Neuron (in vitro differentiated cells): ENCODE results near the gene IMPACT.

ENCODE experiments used
- H2AFZ ChIP-seq: one replicate; pipeline ENCODE4 v1.6.1; 2013; ENCODE audit warnings: low read depth, mild to moderate bottlenecking, inconsistent platforms, low read length, moderate library complexity
- H3K27me3 ChIP-seq: one replicate; pipeline ENCODE4 v1.6.1; 2013; ENCODE audit warnings: low read length; ENCODE audit not compliant: insufficient read depth
- H3K36me3 ChIP-seq: one replicate; pipeline ENCODE4 v1.6.1; 2013; ENCODE audit warnings: low read length; ENCODE audit not compliant: insufficient read depth
- H3K4me1 ChIP-seq: one replicate; pipeline ENCODE4 v1.6.1; 2013; ENCODE audit warnings: low read length; ENCODE audit not compliant: insufficient read depth
- H3K4me3 ChIP-seq: 2 replicates; pipeline ENCODE4 v1.5.1; 2013; ENCODE audit warnings: mild to moderate bottlenecking, low read length, moderate library complexity
- H3K9me3 ChIP-seq: one replicate; pipeline ENCODE4 v1.6.1; 2013; ENCODE audit warnings: low read length

Gene IMPACT

DNA sequence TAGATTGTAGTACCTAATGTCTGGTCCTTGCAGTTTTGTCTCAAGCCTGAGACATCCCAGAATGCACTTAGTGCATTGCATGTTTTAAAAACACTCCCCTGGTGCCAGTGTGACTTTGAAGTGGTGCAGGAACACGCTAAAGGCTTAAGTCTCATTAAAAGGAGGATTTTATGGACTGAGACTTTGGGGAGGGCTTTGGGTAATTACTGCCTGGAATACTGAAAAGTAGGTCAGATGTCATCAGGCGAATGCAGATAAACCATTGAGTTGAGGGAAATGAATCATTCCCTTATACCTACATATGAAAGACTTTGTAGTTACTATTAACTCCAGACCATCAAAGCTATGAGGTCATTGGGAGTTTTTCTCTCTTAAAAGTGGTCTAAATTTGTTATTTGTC, 25.9 kb upstream of the IMPACT start:
- Histone ChIP-seq H3K27me3 (no peaks in the 10 kb centered on the region), H3K4me1 (peaks cover 26% of the 10 kb centered on the region)

DNA sequence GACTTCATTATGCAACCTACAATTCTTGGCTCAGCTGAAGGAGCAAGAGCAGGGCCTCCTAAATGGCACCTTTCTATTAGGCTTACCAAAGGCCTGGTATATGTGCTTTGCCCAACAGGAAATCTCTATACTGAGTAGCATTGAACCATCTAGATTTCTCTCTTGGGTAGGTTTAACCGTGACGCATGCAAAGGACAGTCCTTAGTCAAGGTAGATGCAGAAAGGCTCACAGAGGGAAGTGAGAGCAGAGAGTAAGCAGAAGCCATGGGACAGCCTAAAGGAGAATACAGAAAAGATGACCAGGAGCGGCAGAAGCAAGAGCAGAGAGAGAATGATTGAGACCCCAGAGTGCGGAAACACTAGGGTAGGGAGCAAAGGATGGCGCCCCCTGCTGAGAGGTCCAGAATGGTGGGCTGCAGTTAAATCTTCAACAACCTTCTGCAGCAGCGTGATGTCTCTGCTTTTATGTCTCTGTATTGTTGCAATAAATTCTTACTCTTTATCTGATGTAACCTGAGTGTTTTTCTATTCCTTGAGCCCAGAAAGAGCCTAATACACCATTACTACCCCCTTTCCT, 24.2 kb upstream of the IMPACT start:
- Histone ChIP-seq H2AFZ (no peak overlapping the region), H3K4me1 (peaks cover 17% of the 10 kb centered on the region), H3K27me3 (no peaks in the 10 kb centered on the region), H3K36me3 (no peaks in the 10 kb centered on the region), H3K4me3 (no peak overlapping the region), H3K9me3 (no peaks in the 10 kb centered on the region)

More for the DNA sequence above, 25.9 kb upstream of the IMPACT start:
- no peak overlapping the region for H3K4me3 ChIP-seq
- H2AFZ ChIP-seq = no peak overlapping the region
- H3K9me3 ChIP-seq = no peaks in the 10 kb centered on the region
- H3K36me3 ChIP-seq = no peaks in the 10 kb centered on the region

DNA sequence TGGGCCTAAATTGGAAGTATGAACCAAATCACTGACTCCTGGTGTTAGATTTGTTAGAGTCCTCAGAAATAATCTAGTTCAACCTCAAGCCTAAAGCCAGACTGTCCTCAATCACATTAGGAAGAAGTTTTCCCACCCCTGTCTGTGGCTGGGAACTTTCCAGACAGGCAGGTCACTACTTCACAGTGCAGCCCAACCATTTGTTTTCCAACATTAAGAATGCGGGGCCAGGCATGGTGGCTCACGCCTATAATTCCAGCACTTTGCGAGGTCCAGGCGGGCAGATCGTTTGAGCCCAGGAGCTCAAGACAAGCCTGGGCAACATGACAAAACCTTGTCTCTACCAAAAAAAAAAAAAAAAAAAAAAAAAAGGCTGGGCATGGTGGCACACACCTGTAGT, 23.4 kb upstream of the IMPACT start:
- Histone ChIP-seq H3K9me3 (no peaks in the 10 kb centered on the region), H3K4me3 (no peak overlapping the region), H3K27me3 (no peaks in the 10 kb centered on the region), H3K36me3 (no peaks in the 10 kb centered on the region), H3K4me1 (peaks cover 16% of the 10 kb centered on the region), H2AFZ (no peak overlapping the region)

DNA sequence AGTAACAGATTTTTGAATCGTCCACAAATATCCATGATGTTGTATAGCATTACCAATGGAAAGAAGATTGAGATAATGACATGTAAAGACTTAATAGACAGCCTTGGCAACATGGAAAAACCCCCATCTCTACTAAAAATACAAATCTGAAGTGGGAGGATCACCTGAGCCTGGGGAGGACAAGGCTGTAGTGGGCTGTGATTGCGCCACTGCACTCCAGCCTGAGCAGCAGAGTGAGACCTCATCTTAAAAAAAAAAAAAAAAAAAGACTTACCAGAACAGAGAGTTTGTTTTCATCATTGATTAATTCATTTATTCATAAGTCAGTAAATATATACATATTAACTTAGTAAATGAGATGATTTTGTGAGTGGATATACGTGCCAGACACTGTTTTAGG, 21.9 kb upstream of the IMPACT start:
- Histone ChIP-seq H3K27me3 (no peaks in the 10 kb centered on the region), H3K4me1 (peaks cover 8% of the 10 kb centered on the region), H3K36me3 (no peaks in the 10 kb centered on the region), H3K4me3 (no peak overlapping the region), H2AFZ (no peak overlapping the region), H3K9me3 (no peaks in the 10 kb centered on the region)

DNA sequence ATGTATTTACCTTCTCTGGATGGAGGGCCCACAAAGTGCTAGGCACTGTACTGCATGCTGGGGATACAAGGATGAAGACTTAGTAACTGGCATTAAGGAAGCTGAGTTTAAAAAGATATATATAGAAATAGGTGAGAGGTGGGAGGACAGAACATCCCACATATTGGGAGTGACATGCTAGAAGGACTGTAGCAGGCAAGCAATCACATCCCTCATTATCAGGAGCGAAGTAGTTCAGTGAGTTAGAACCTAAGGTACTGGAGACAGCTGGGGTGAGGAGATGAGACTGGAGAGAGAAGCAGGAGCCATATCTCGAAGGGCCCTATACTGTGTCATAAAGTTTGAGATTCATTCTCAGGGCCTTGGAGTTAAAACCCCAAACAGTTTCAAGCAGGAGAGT, 18.0 kb upstream of the IMPACT start:
- Histone ChIP-seq H3K27me3 (no peaks in the 10 kb centered on the region), H3K4me3 (no peak overlapping the region), H2AFZ (no peak overlapping the region), H3K36me3 (no peaks in the 10 kb centered on the region), H3K4me1 (no peaks in the 10 kb centered on the region), H3K9me3 (no peaks in the 10 kb centered on the region)

DNA sequence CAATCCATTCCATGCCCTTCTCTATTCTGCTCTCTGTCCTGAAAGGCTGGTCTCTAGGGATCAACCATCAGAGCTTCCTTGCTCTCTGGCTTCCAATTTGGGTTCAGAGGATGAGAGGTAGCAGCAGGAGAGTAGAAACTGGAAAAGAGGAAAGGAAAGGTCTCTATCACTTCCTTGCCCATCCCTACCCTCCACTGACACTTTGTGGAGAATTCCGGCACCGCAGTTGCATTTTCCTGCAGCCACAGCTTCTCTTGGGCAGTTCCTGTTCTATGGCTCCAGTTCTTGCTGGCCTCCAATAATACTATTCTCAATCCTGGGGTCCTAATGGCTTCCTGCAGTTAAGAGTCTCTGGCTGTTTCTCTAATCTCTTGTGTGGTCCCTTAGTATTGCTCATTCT, 13.3 kb upstream of the IMPACT start:
- H3K27me3 ChIP-seq = no peaks in the 10 kb centered on the region
- no peaks in the 10 kb centered on the region for H3K9me3 ChIP-seq
- peaks cover 3% of the 10 kb centered on the region for H3K4me1 ChIP-seq
- H2AFZ ChIP-seq = no peak overlapping the region
- no peaks in the 10 kb centered on the region for H3K36me3 ChIP-seq
- H3K4me3 ChIP-seq = no peak overlapping the region

DNA sequence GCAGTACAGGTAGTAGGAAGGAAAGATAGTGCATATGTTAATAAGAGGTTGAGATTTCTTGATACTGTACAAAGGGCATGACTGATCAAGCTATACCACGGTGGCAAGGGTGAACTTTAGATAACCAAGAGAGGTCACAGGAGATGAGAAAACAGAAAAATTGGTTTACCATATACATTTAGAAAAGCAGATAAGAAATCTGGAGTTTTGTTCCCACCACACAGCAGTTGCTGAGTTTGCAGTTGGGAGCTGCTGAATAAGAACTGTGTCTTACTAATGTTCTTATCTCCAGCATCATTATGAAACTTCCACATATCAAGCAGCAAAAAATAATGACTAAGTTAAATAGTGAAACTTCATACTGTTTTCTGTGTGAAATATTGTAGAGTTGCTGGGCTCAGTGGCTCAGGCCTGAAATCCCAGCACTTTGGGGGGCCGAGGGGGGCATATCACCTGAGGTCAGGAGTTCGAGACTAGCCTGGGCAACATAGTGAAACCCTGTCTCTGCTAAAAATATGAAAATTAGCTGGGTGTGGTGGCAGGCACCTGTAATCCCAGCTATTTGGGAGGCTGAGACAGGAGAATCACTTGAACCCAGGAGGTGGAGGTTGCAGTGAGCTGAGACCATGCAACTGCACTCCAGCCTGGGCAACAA, 12.0 kb upstream of the IMPACT start:
- Histone ChIP-seq H3K4me3 (no peak overlapping the region), H3K9me3 (no peaks in the 10 kb centered on the region), H2AFZ (no peak overlapping the region), H3K27me3 (no peaks in the 10 kb centered on the region), H3K36me3 (no peaks in the 10 kb centered on the region), H3K4me1 (peaks cover 3% of the 10 kb centered on the region)

DNA sequence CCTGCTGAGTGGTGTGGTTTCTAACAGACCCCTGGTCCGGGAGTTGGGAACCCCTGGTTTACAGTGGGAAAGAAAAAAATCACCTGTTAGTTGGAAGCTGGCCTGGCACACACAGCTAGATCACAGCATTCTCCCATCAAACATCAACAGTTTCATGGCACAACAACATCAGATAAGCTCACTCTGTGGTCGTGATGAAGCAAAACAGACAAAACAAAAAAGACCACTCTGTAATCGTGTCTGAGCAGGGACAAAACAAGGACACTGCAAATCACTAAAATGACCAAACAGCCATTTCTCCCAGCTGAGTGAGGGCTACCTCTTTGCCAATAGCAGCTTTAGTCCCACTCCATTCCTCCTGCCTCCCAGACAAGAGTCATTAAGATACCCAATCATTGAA, 9.0 kb upstream of the IMPACT start:
- Histone ChIP-seq H3K36me3 (no peaks in the 10 kb centered on the region), H3K9me3 (no peaks in the 10 kb centered on the region), H3K27me3 (no peaks in the 10 kb centered on the region), H2AFZ (peak overlapping the region; percentile 34), H3K4me3 (no peak overlapping the region), H3K4me1 (peaks cover 3% of the 10 kb centered on the region)

DNA sequence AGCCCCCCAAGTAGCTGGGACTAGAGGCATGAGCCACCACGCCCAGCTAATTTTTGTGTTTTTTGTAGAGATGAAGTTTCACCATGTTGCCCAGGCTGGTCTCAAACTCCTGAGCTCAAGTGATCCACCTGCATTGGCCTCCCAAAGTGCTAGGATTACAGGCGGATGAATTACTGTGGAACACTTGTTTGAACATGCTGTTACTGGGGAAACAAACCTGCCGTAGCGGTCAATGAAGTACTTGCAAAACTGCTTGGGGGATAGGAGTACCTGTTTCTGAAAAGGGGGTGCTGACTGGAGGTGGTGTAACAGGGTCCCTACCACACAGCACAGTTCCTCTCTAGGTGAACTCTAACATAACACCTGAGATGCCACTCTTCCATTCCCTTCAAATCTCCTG, 5.9 kb upstream of the IMPACT start:
- Histone ChIP-seq H2AFZ (no peak overlapping the region), H3K4me1 (peaks cover 3% of the 10 kb centered on the region), H3K9me3 (no peaks in the 10 kb centered on the region), H3K4me3 (no peak overlapping the region), H3K27me3 (no peaks in the 10 kb centered on the region), H3K36me3 (no peaks in the 10 kb centered on the region)

DNA sequence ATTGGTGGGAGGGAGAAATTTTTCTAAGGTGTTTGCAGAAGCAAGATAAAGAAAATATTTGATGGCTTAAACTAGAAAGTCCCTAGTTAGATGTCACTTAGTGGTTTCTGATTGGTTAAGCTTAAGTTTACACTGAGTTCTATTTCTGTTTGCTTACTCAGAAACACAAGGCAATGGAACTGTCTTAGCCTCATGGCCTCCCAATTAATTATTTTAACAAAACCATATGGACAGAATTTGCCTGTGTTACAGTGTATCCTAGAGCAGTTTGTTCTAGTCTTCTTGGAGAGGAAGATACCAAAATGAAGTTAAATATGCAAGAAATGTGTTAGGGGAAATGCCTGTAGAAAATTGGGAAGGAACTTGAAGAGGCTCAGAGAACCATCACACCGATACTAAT, 4.6 kb upstream of the IMPACT start:
- Histone ChIP-seq H2AFZ (no peak overlapping the region), H3K4me3 (no peak overlapping the region), H3K36me3 (no peaks in the 10 kb centered on the region), H3K27me3 (no peaks in the 10 kb centered on the region), H3K4me1 (peaks cover 9% of the 10 kb centered on the region), H3K9me3 (no peaks in the 10 kb centered on the region)

DNA sequence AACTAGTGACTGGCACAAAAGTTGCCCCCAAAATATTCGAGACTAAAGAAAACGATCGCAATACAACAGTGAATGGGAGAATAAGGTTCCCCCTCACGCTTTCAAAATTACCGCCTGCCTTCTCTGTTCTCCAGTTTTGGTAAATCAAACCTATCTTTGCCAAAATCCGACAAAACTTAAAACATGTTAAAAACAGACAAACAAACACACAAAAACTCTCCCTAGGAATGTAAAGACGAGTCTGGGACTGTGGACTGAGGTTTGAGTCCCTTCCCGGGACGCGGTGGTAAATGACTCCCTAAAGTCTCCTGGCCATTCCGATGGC, 435 bp upstream of the IMPACT start:
- Histone ChIP-seq H3K4me3 (peak overlapping the region; percentile 90), H2AFZ (peak overlapping the region; percentile 99)

DNA sequence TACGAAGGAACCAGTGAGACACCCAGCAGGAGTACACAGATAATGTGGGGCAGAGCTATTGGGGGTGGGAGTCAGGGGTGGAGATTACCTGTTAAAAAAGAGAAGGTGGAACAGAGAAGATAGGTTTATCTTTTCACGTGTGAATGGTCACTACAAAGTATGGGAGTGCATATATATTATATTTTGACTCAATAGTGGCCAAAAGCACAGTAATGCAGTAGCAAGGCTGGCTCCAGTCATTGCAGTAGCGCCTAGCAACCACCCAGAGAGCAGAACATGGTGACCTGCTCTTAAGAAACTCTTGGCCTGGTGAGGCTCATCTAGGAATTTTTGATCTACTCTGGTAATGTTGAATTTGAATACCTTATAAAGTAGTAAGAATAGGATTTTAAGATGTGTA, 1.0 kb downstream of the IMPACT start:
- peaks cover 25% of the 10 kb centered on the region for H3K36me3 ChIP-seq
- no peaks in the 10 kb centered on the region for H3K27me3 ChIP-seq
- H2AFZ ChIP-seq = peak overlapping the region; percentile 99
- no peaks in the 10 kb centered on the region for H3K9me3 ChIP-seq
- peak overlapping the region; percentile 90 for H3K4me3 ChIP-seq
- peaks cover 18% of the 10 kb centered on the region for H3K4me1 ChIP-seq

More for the DNA sequence above, 435 bp upstream of the IMPACT start:
- Histone ChIP-seq H3K4me1 (peaks cover 18% of the 10 kb centered on the region), H3K9me3 (no peaks in the 10 kb centered on the region), H3K36me3 (peaks cover 15% of the 10 kb centered on the region), H3K27me3 (no peaks in the 10 kb centered on the region)

DNA sequence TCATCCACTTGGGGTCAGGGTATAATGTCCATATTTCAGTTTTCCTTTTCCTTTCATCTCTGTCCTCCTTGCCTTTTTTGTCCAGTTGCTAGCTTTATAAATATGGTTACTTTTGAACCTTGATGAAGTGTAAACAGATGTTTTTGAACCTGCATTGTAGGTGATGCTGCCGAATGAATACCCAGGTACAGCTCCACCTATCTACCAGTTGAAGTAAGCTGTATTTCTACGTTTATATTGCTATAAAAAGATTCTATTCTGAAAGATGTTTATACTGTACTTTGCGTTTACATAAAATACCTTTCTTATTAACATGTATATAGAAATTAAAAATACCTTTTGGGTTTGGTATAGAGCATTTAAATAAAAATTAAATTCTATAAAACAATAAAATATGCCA, 2.2 kb downstream of the IMPACT start:
- Histone ChIP-seq H3K4me3 (peak overlapping the region; percentile 90), H3K36me3 (peaks cover 29% of the 10 kb centered on the region), H2AFZ (no peak overlapping the region), H3K4me1 (peaks cover 18% of the 10 kb centered on the region), H3K9me3 (no peaks in the 10 kb centered on the region), H3K27me3 (no peaks in the 10 kb centered on the region)

DNA sequence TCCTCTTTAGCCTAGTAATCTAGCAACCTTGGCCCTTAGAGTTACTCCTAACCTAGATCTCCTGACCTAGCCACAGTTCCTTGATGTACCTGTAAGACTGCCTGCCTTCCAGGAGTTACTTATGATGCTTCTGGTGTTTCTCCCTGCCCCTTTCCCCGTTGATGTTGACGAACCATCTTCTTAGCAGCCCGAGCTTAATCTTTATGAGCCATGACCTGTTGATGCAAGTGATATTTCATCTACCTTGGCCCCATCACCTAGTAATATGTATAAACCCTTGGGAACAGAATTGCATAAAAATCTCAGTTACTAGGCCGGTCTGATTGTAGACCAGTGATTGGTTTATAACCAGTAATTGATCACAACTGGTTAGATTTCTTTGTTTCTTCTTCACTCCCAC, 2.7 kb downstream of the IMPACT start:
- no peak overlapping the region for H2AFZ ChIP-seq
- no peaks in the 10 kb centered on the region for H3K27me3 ChIP-seq
- peaks cover 29% of the 10 kb centered on the region for H3K36me3 ChIP-seq
- H3K4me3 ChIP-seq = no peak overlapping the region
- H3K9me3 ChIP-seq = no peaks in the 10 kb centered on the region
- H3K4me1 ChIP-seq = peaks cover 18% of the 10 kb centered on the region
